Activated naive CD8-positive, alpha-beta T cell (primary cell): ENCODE results near the gene PI4KA.

ENCODE experiments used
- H3K27ac Mint-ChIP-seq: one replicate; pipeline ENCODE4 v1.8.0; 2021; ENCODE audit warnings: mixed read lengths
- H3K27me3 Mint-ChIP-seq: one replicate; pipeline ENCODE4 v1.8.0; 2021; ENCODE audit warnings: mixed read lengths
- H3K36me3 Mint-ChIP-seq: one replicate; pipeline ENCODE4 v1.8.0; 2021; ENCODE audit warnings: mixed read lengths
- H3K4me1 Mint-ChIP-seq: one replicate; pipeline ENCODE4 v1.8.0; 2021; ENCODE audit warnings: low read depth, mixed read lengths
- H3K4me3 Mint-ChIP-seq: one replicate; pipeline ENCODE4 v1.8.0; 2021; ENCODE audit warnings: mild to moderate bottlenecking, mixed read lengths
- H3K9me3 Mint-ChIP-seq: one replicate; pipeline ENCODE4 v1.8.0; 2021; ENCODE audit warnings: low read depth, mixed read lengths

Gene PI4KA

GRCh38 chr22:20819471-20819870, 39.1 kb downstream of the PI4KA start:
- no peaks in the 10 kb centered on the region for H3K9me3 Mint-ChIP-seq
- no peaks in the 10 kb centered on the region for H3K4me1 Mint-ChIP-seq
- H3K27me3 Mint-ChIP-seq: no peaks in the 10 kb centered on the region
- peaks cover 8% of the 10 kb centered on the region for H3K36me3 Mint-ChIP-seq
- H3K4me3 Mint-ChIP-seq: no peak overlapping the region
- H3K27ac Mint-ChIP-seq: no peak overlapping the region

- Mint-ChIP-seq H3K27me3 (no peaks in the 10 kb centered on the region), H3K9me3 (no peaks in the 10 kb centered on the region), H3K4me1 (no peaks in the 10 kb centered on the region), H3K4me3 (no peak overlapping the region), H3K27ac (peak overlapping the region; percentile 41), H3K36me3 (peaks cover 8% of the 10 kb centered on the region)
Measured at GRCh38 chr22:20818471-20818870, 40.1 kb downstream of the PI4KA start.

- peaks cover 12% of the 10 kb centered on the region for H3K36me3 Mint-ChIP-seq
- no peaks in the 10 kb centered on the region for H3K9me3 Mint-ChIP-seq
- no peaks in the 10 kb centered on the region for H3K27me3 Mint-ChIP-seq
- no peak overlapping the region for H3K27ac Mint-ChIP-seq
- H3K4me3 Mint-ChIP-seq: no peak overlapping the region
- peaks cover 3% of the 10 kb centered on the region for H3K4me1 Mint-ChIP-seq
Measured at GRCh38 chr22:20816559-20816958, 42.1 kb downstream of the PI4KA start.

GRCh38 chr22:20815477-20816050, 43.0 kb downstream of the PI4KA start:
- Mint-ChIP-seq H3K27me3 (no peaks in the 10 kb centered on the region), H3K9me3 (no peaks in the 10 kb centered on the region), H3K4me1 (peaks cover 13% of the 10 kb centered on the region), H3K27ac (no peak overlapping the region), H3K36me3 (peaks cover 12% of the 10 kb centered on the region), H3K4me3 (no peak overlapping the region)

GRCh38 chr22:20814221-20814808, 44.3 kb downstream of the PI4KA start:
- Mint-ChIP-seq H3K4me1 (peaks cover 21% of the 10 kb centered on the region), H3K4me3 (no peak overlapping the region), H3K27me3 (no peaks in the 10 kb centered on the region), H3K36me3 (peaks cover 12% of the 10 kb centered on the region), H3K9me3 (no peaks in the 10 kb centered on the region), H3K27ac (no peak overlapping the region)

GRCh38 chr22:20813056-20813455, 45.6 kb downstream of the PI4KA start:
- no peak overlapping the region for H3K4me3 Mint-ChIP-seq
- H3K36me3 Mint-ChIP-seq: peaks cover 7% of the 10 kb centered on the region
- H3K27ac Mint-ChIP-seq: no peak overlapping the region
- peaks cover 21% of the 10 kb centered on the region for H3K4me1 Mint-ChIP-seq
- no peaks in the 10 kb centered on the region for H3K9me3 Mint-ChIP-seq
- H3K27me3 Mint-ChIP-seq: no peaks in the 10 kb centered on the region

- peaks cover 7% of the 10 kb centered on the region for H3K36me3 Mint-ChIP-seq
- H3K9me3 Mint-ChIP-seq: no peaks in the 10 kb centered on the region
- no peak overlapping the region for H3K4me3 Mint-ChIP-seq
- H3K4me1 Mint-ChIP-seq: peaks cover 21% of the 10 kb centered on the region
- peak overlapping the region; percentile 67 for H3K27ac Mint-ChIP-seq
- H3K27me3 Mint-ChIP-seq: no peaks in the 10 kb centered on the region
Measured at GRCh38 chr22:20811971-20812660, 46.5 kb downstream of the PI4KA start.

GRCh38 chr22:20811171-20811570, 47.4 kb downstream of the PI4KA start:
- no peaks in the 10 kb centered on the region for H3K27me3 Mint-ChIP-seq
- peaks cover 7% of the 10 kb centered on the region for H3K36me3 Mint-ChIP-seq
- H3K9me3 Mint-ChIP-seq: no peaks in the 10 kb centered on the region
- H3K4me3 Mint-ChIP-seq: no peak overlapping the region
- H3K27ac Mint-ChIP-seq: peak overlapping the region; percentile 86
- peaks cover 21% of the 10 kb centered on the region for H3K4me1 Mint-ChIP-seq

- peak overlapping the region; percentile 86 for H3K27ac Mint-ChIP-seq
- H3K4me3 Mint-ChIP-seq: peak overlapping the region; percentile 12
- H3K36me3 Mint-ChIP-seq: peaks cover 11% of the 10 kb centered on the region
- no peaks in the 10 kb centered on the region for H3K9me3 Mint-ChIP-seq
- peaks cover 21% of the 10 kb centered on the region for H3K4me1 Mint-ChIP-seq
- no peaks in the 10 kb centered on the region for H3K27me3 Mint-ChIP-seq
Measured at GRCh38 chr22:20810645-20811044, 48.0 kb downstream of the PI4KA start.

- H3K4me3 Mint-ChIP-seq: no peak overlapping the region
- no peaks in the 10 kb centered on the region for H3K27me3 Mint-ChIP-seq
- H3K27ac Mint-ChIP-seq: peak overlapping the region; percentile 86
- H3K9me3 Mint-ChIP-seq: no peaks in the 10 kb centered on the region
- peaks cover 8% of the 10 kb centered on the region for H3K36me3 Mint-ChIP-seq
- H3K4me1 Mint-ChIP-seq: peaks cover 21% of the 10 kb centered on the region
Measured at GRCh38 chr22:20809538-20810185, 48.9 kb downstream of the PI4KA start.

- H3K4me3 Mint-ChIP-seq: no peak overlapping the region
- H3K27me3 Mint-ChIP-seq: no peaks in the 10 kb centered on the region
- peak overlapping the region; percentile 64 for H3K27ac Mint-ChIP-seq
- peaks cover 12% of the 10 kb centered on the region for H3K36me3 Mint-ChIP-seq
- peaks cover 21% of the 10 kb centered on the region for H3K4me1 Mint-ChIP-seq
- no peaks in the 10 kb centered on the region for H3K9me3 Mint-ChIP-seq
Measured at GRCh38 chr22:20808844-20809243, 49.8 kb downstream of the PI4KA start.

GRCh38 chr22:20807315-20807752, 51.3 kb downstream of the PI4KA start:
- Mint-ChIP-seq H3K4me3 (no peak overlapping the region), H3K27me3 (no peaks in the 10 kb centered on the region), H3K36me3 (peaks cover 12% of the 10 kb centered on the region), H3K4me1 (peaks cover 21% of the 10 kb centered on the region), H3K27ac (no peak overlapping the region), H3K9me3 (no peaks in the 10 kb centered on the region)

GRCh38 chr22:20805972-20806471, 52.6 kb downstream of the PI4KA start:
- Mint-ChIP-seq H3K9me3 (no peaks in the 10 kb centered on the region), H3K4me1 (peaks cover 12% of the 10 kb centered on the region), H3K27ac (no peak overlapping the region), H3K4me3 (no peak overlapping the region), H3K36me3 (peaks cover 12% of the 10 kb centered on the region), H3K27me3 (no peaks in the 10 kb centered on the region)

GRCh38 chr22:20804650-20805049, 54.0 kb downstream of the PI4KA start:
- no peaks in the 10 kb centered on the region for H3K27me3 Mint-ChIP-seq
- H3K4me1 Mint-ChIP-seq: peaks cover 1% of the 10 kb centered on the region
- H3K9me3 Mint-ChIP-seq: no peaks in the 10 kb centered on the region
- no peak overlapping the region for H3K4me3 Mint-ChIP-seq
- H3K36me3 Mint-ChIP-seq: peaks cover 12% of the 10 kb centered on the region
- H3K27ac Mint-ChIP-seq: no peak overlapping the region

GRCh38 chr22:20803696-20804324, 54.8 kb downstream of the PI4KA start:
- Mint-ChIP-seq H3K27me3 (no peaks in the 10 kb centered on the region), H3K36me3 (peaks cover 14% of the 10 kb centered on the region), H3K4me3 (no peak overlapping the region), H3K9me3 (no peaks in the 10 kb centered on the region), H3K4me1 (no peaks in the 10 kb centered on the region), H3K27ac (no peak overlapping the region)
